ENCODE data around the gene MS4A2.

The MS4A2 gene

GRCh38 chr11:60098508-60098907, 10.0 kb downstream of the MS4A2 start:
- no peak for TF ChIP-seq FOXP2 (optimal IDR thresholded peaks at IDR 0.05; ENCODE audit: borderline replicate concordance, extremely low read depth, extremely low read length, insufficient read depth)
- TF ChIP-seq POLR2AphosphoS5 (IDR thresholded peaks at IDR 0.05; ENCODE audit: low read depth, low read length): no peak
- TF ChIP-seq REST (IDR thresholded peaks at IDR 0.05; ENCODE audit: insufficient read depth in 1 of 2, low read depth in 2 of 2, low read length in 2 of 2): no peak
- TF ChIP-seq SIN3A (IDR thresholded peaks at IDR 0.05; ENCODE audit: borderline replicate concordance, insufficient read depth, low read length): no peak
- TF ChIP-seq TAF1 (IDR thresholded peaks at IDR 0.05; ENCODE audit: borderline replicate concordance, insufficient read depth, low read length): no peak

- TF ChIP-seq REST (IDR thresholded peaks at IDR 0.05; ENCODE audit: insufficient read depth in 1 of 2, low read depth in 2 of 2, low read length in 2 of 2) (no peak), TAF1 (IDR thresholded peaks at IDR 0.05; ENCODE audit: borderline replicate concordance, insufficient read depth, low read length) (no peak), FOXP2 (optimal IDR thresholded peaks at IDR 0.05; ENCODE audit: borderline replicate concordance, extremely low read depth, extremely low read length, insufficient read depth) (no peak), POLR2AphosphoS5 (IDR thresholded peaks at IDR 0.05; ENCODE audit: low read depth, low read length) (no peak), SIN3A (IDR thresholded peaks at IDR 0.05; ENCODE audit: borderline replicate concordance, insufficient read depth, low read length) (no peak)
Observed at GRCh38 chr11:60100516-60100915, 12.1 kb downstream of the MS4A2 start.

GRCh38 chr11:60111793-60112192, 23.3 kb downstream of the MS4A2 start:
- TF ChIP-seq FOXP2 (optimal IDR thresholded peaks at IDR 0.05; ENCODE audit: borderline replicate concordance, extremely low read depth, extremely low read length, insufficient read depth): no peak
- TF ChIP-seq REST (IDR thresholded peaks at IDR 0.05; ENCODE audit: insufficient read depth in 1 of 2, low read depth in 2 of 2, low read length in 2 of 2): no peak

- no peak for TF ChIP-seq TAF1 (IDR thresholded peaks at IDR 0.05; ENCODE audit: borderline replicate concordance, insufficient read depth, low read length)
- no peak for TF ChIP-seq SIN3A (IDR thresholded peaks at IDR 0.05; ENCODE audit: borderline replicate concordance, insufficient read depth, low read length)
- TF ChIP-seq FOXP2 (optimal IDR thresholded peaks at IDR 0.05; ENCODE audit: borderline replicate concordance, extremely low read depth, extremely low read length, insufficient read depth): no peak
- no peak for TF ChIP-seq POLR2AphosphoS5 (IDR thresholded peaks at IDR 0.05; ENCODE audit: low read depth, low read length)
- TF ChIP-seq REST (IDR thresholded peaks at IDR 0.05; ENCODE audit: insufficient read depth in 1 of 2, low read depth in 2 of 2, low read length in 2 of 2): no peak
Observed at GRCh38 chr11:60116996-60117790, 28.7 kb downstream of the MS4A2 start.

All from PFSK-1 (cell line).